Esophagus squamous epithelium (tissue), 4 donors: ENCODE data around the gene TLCD3B.

Source experiments
- CTCF ChIP-seq, 6 experiments: fragments of 450-650 bp in 4 of 6; fragments of 200-600 bp in 2 of 6; sonication (generic) in 2 of 6; IDR thresholded peaks; one replicate each; pipeline ENCODE4 v1.5.1; 2016 to 2019; ENCODE audit warnings: antibody characterized with exemption in 6 of 6, mild to moderate bottlenecking in 4 of 6, moderate library complexity in 4 of 6
- POLR2A ChIP-seq, 4 donors: fragments of 450-650 bp; IDR thresholded peaks; one replicate each; pipeline ENCODE4 v1.6.1; 2017; ENCODE audit warnings: antibody characterized with exemption in 4 of 4, mild to moderate bottlenecking in 4 of 4, moderate library complexity in 3 of 4

GRCh38 chr16:30065102-30065942 is 34.3 kb upstream of the TLCD3B start, which contains the start of gene ALDOA:
- peak in 2 of 6 experiments; percentile 3 to 15 for TF ChIP-seq CTCF (IDR thresholded peaks at IDR 0.05)
- TF ChIP-seq POLR2A (IDR thresholded peaks at IDR 0.05) = peak; percentile 50 to 99 (median 98)
